ENCODE results near the gene PPP1R9B. TPM values are rescaled to one million over a fixed set of nuclear protein-coding genes. Genes with fewer than 3 reads are reported as not detected.

The PPP1R9B gene
- total and polyA plus RNA-seq, 2 donors (not counting 1 experiment from before 2014, with no cell fraction given), result 80.7 to 220 TPM

DNA sequence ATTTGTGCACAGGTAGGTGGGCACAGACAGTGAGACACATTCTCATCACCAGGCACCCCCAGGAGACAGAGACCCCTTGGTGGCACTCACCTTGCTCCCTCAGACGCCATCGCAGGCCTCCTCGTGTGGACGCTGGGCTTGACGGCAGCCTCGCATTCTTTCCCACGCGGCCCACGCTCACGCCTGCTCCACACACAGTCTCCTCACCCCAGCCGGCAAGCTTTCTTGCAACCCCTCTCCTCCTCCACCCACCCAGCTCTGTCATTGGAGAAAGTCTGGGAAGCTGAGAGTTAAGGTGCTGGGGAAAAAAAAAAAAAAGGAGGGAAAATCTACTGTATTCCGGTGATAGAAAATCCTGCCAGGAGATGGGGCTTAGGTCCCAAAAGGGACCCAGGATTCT, 30.1 kb upstream of the PPP1R9B start:
- intact Hi-C loops (cut with micrococcal nuclease), result no loop called here
- DNase-seq (no peak), ATAC-seq (ENCODE audit: low read depth) (no peak)
- peaks cover 42% of the 10 kb centered on the region for H3K4me1 Mint-ChIP-seq
- ChIA-PET POLR2A (no interaction called here), CTCF (interaction anchor here (0.6 to 2.0 kb wide), 3 partner anchors 11 to 20 kb away, joined by 3 to 5 read pairs (median 3); no protein-coding TSS in a partner anchor)
- no peak overlapping the region for H3K9ac ChIP-seq (ENCODE audit: low read length)
- H3K27me3 ChIP-seq (replicated peaks in 1 of 4; ENCODE audit: control extremely low read depth in 1 of 4, control insufficient read depth in 3 of 4, insufficient read depth in 4 of 4, low read length in 3 of 4), result no peaks in the 10 kb centered on the region
- no peaks in the 10 kb centered on the region for H3K36me3 ChIP-seq (replicated peaks in 1 of 2; ENCODE audit: control extremely low read depth in 1 of 2, control insufficient read depth in 1 of 2, extremely low read depth in 1 of 2, insufficient read depth in 2 of 2, low read length in 1 of 2)
- H3K79me2 ChIP-seq (ENCODE audit: control insufficient read depth, insufficient read depth, low read length), result no peaks in the 10 kb centered on the region
- 98% methylated on average over 6 of the region's 12 CpGs for WGBS (ENCODE audit: insufficient coverage)
- H3K27ac ChIP-seq (ENCODE audit: low read length in 2 of 2), result no peak overlapping the region
- no peaks in the 10 kb centered on the region for H3K9me3 Mint-ChIP-seq (ENCODE audit: insufficient read depth)
- TF ChIP-seq, protein P1, sequence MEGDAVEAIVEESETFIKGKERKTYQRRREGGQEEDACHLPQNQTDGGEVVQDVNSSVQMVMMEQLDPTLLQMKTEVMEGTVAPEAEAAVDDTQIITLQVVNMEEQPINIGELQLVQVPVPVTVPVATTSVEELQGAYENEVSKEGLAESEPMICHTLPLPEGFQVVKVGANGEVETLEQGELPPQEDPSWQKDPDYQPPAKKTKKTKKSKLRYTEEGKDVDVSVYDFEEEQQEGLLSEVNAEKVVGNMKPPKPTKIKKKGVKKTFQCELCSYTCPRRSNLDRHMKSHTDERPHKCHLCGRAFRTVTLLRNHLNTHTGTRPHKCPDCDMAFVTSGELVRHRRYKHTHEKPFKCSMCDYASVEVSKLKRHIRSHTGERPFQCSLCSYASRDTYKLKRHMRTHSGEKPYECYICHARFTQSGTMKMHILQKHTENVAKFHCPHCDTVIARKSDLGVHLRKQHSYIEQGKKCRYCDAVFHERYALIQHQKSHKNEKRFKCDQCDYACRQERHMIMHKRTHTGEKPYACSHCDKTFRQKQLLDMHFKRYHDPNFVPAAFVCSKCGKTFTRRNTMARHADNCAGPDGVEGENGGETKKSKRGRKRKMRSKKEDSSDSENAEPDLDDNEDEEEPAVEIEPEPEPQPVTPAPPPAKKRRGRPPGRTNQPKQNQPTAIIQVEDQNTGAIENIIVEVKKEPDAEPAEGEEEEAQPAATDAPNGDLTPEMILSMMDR (IDR thresholded peaks at IDR 0.05), result no peak
- no peak for TF ChIP-seq EZH2 (IDR thresholded peaks at IDR 0.05; ENCODE audit: borderline replicate concordance, insufficient read depth, low read depth, low read length, poor library complexity, severe bottlenecking)
- no peak overlapping the region for H3K27ac Mint-ChIP-seq
- peaks cover 31 to 38% of the 10 kb centered on the region in 2 donors for H3K4me1 ChIP-seq (ENCODE audit: control insufficient read depth in 2 of 2, insufficient read depth in 2 of 2, low read length in 2 of 2)
- H3K4me2 ChIP-seq (replicated peaks; ENCODE audit: low read depth, low read length, poor library complexity, severe bottlenecking), result no peak overlapping the region
- H2AFZ ChIP-seq (ENCODE audit: insufficient read depth, low read depth, low read length, poor library complexity, severe bottlenecking), result no peak overlapping the region
- H3K27me3 Mint-ChIP-seq, result no peaks in the 10 kb centered on the region
- H3K9me3 ChIP-seq (ENCODE audit: control extremely low read depth in 1 of 3, control insufficient read depth in 2 of 3, insufficient read depth in 1 of 3, low read length in 2 of 3), result no peaks in the 10 kb centered on the region
- H3K4me3 ChIP-seq (ENCODE audit: control extremely low read depth in 1 of 5, extremely low read depth in 1 of 5, insufficient read depth in 1 of 5, low read depth in 2 of 5, low read length in 4 of 5), result no peak overlapping the region
- no peak overlapping the region for H3K4me3 Mint-ChIP-seq
- H4K20me1 ChIP-seq (ENCODE audit: control insufficient read depth, insufficient read depth, low read length, poor library complexity, severe bottlenecking), result no peaks in the 10 kb centered on the region

DNA sequence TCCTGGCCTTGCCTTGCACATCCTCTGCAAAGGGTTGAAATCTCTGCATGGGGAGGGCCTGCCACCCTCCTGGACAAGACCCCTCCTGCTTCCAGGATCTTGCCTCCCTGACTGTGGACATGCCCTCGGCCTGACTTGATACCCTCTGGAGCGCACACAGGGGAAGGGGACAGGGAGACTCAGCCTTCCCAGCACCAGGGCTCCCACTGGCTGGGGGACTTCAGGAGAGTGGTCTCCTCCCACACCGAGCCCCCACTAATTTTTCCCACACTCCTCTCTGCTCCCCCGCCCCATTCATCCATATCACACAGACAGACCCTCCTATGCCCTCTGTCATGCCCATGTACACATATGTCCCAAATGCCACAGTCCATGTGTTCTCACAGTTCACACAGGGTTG, 29.6 kb upstream of the PPP1R9B start:
- ChIA-PET CTCF (interaction anchor here (1.1 to 2.0 kb wide), 2 partner anchors 11 to 17 kb away, joined by 3 to 5 read pairs; no protein-coding TSS in a partner anchor), POLR2A (no interaction called here)
- Mint-ChIP-seq H3K4me3 (no peak overlapping the region), H3K27me3 (no peaks in the 10 kb centered on the region), H3K4me1 (peaks cover 38% of the 10 kb centered on the region), H3K27ac (no peak overlapping the region), H3K9me3 (ENCODE audit: insufficient read depth) (no peaks in the 10 kb centered on the region)
- no peaks in the 10 kb centered on the region for H3K36me3 ChIP-seq (replicated peaks in 1 of 2; ENCODE audit: control extremely low read depth in 1 of 2, control insufficient read depth in 1 of 2, extremely low read depth in 1 of 2, insufficient read depth in 2 of 2, low read length in 1 of 2)
- H3K27me3 ChIP-seq (replicated peaks in 1 of 4; ENCODE audit: control extremely low read depth in 1 of 4, control insufficient read depth in 3 of 4, insufficient read depth in 4 of 4, low read length in 3 of 4), result no peaks in the 10 kb centered on the region
- peaks cover 26 to 33% of the 10 kb centered on the region in 2 donors for H3K4me1 ChIP-seq (ENCODE audit: control insufficient read depth in 2 of 2, insufficient read depth in 2 of 2, low read length in 2 of 2)
- no peak overlapping the region for H3K27ac ChIP-seq (ENCODE audit: low read length in 2 of 2)
- 94% methylated on average over 4 of the region's 4 CpGs for WGBS (ENCODE audit: insufficient coverage)
- intact Hi-C loops (cut with micrococcal nuclease), result no loop called here
- no peak overlapping the region for H3K9ac ChIP-seq (ENCODE audit: low read length)
- H2AFZ ChIP-seq (ENCODE audit: insufficient read depth, low read depth, low read length, poor library complexity, severe bottlenecking), result no peak overlapping the region
- DNase-seq, result no peak
- H3K4me2 ChIP-seq (replicated peaks; ENCODE audit: low read depth, low read length, poor library complexity, severe bottlenecking), result no peak overlapping the region
- TF ChIP-seq, protein P1 (IDR thresholded peaks at IDR 0.05), result no peak
- TF ChIP-seq EZH2 (IDR thresholded peaks at IDR 0.05; ENCODE audit: borderline replicate concordance, insufficient read depth, low read depth, low read length, poor library complexity, severe bottlenecking), result no peak
- ATAC-seq (ENCODE audit: low read depth), result no peak
- H3K4me3 ChIP-seq (ENCODE audit: control extremely low read depth in 1 of 5, extremely low read depth in 1 of 5, insufficient read depth in 1 of 5, low read depth in 2 of 5, low read length in 4 of 5), result no peak overlapping the region
- no peaks in the 10 kb centered on the region for H3K9me3 ChIP-seq (ENCODE audit: control extremely low read depth in 1 of 3, control insufficient read depth in 2 of 3, insufficient read depth in 1 of 3, low read length in 2 of 3)
- H4K20me1 ChIP-seq (ENCODE audit: control insufficient read depth, insufficient read depth, low read length, poor library complexity, severe bottlenecking), result no peaks in the 10 kb centered on the region
- no peaks in the 10 kb centered on the region for H3K79me2 ChIP-seq (ENCODE audit: control insufficient read depth, insufficient read depth, low read length)
